Measurements from ENCODE around the gene TLCD3B. TPM values are rescaled to one million over a fixed set of nuclear protein-coding genes. Genes with fewer than 3 reads are reported as not detected.

The TLCD3B gene
- total and polyA plus RNA-seq, 2 experiments from 2014 or later: 0.13 TPM; not detected in 1

DNA sequence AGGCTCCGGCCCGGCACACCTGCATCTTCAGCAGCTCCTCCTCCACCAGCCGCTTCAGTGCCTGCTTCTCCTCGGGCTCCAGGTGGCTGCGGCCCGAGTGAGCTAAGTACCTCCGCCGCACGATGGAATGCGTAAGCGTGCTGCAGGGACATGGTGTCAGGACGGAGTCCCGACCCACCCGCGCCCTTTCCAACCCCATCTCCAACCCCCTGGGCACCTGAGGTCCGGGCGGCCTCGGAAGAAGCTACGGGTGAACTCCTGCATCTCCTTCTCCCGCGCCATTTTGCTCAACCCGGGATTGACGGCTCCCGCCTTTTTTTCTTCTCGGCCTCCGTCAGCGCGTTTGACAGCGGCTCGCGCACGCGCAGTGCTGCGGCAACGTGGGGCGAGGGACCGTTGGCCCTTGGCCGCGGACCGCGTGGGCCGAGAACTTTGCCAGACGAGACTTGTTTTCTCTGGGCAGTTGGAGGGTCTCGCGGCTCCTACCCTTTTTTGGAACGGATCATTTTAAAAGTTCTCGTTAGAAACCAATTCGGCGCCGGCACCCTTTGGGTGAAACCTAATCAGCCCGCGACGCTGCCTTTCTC lies 35.7 kb downstream of the TLCD3B start, which contains the start of gene HIRIP3:
HIRIP3 (minus strand) TSS at position 294 of the 587 bp plus-strand sequence; CDS start at position 282, 12 bp downstream.
- in situ Hi-C loops (cut with MboI): no loop called here
- H3K4me3 ChIP-seq: peak within 1 kb of the TSS; percentile 91
- TF ChIP-seq EZH2phosphoT487 (IDR thresholded peaks at IDR 0.05; ENCODE audit: insufficient read depth, low read depth) (no peak), EZH2 (IDR thresholded peaks at IDR 0.05; ENCODE audit: insufficient read depth, poor library complexity, severe bottlenecking) (no peak)
- no peaks in the 10 kb centered on the region for H3K9me3 ChIP-seq (ENCODE audit: low read depth)
- 0 to 1% methylated on average over 40 to 53 of the region's 53 CpGs for WGBS, 2 experiments (ENCODE audit: low coverage in 1 of 2, low lambda C conversion rate in 2 of 2, missing lambda C conversion rate in 2 of 2)
- H4K20me1 ChIP-seq (ENCODE audit: insufficient read depth): no peaks in the 10 kb centered on the region
- DNase-seq: peak; percentile 91
- H3K9me2 ChIP-seq (ENCODE audit: insufficient read depth): no peaks in the 10 kb centered on the region
- peak within 1 kb of the TSS; percentile 86 for H3K9ac ChIP-seq
- H3F3A ChIP-seq (ENCODE audit: insufficient read depth): peaks cover 16% of the 10 kb centered on the region
- H3K36me3 ChIP-seq (ENCODE audit: low read depth): peaks cover 4% of the 10 kb centered on the region; the same call in 1 of the 2 replicates
- H2AFZ ChIP-seq: peak within 1 kb of the TSS; percentile 95
- peaks cover 15% of the 10 kb centered on the region for H3K4me1 ChIP-seq (ENCODE audit: insufficient read depth)
- peaks cover 19% of the 10 kb centered on the region for H3K79me2 ChIP-seq (ENCODE audit: insufficient read depth)
- peak within 1 kb of the TSS; percentile 89 for H3K4me2 ChIP-seq (ENCODE audit: unreplicated experiment)
- H3K27ac ChIP-seq: peak within 1 kb of the TSS; percentile 81
- H3K27me3 ChIP-seq (replicated peaks; ENCODE audit: insufficient read depth): no peaks in the 10 kb centered on the region

DNA sequence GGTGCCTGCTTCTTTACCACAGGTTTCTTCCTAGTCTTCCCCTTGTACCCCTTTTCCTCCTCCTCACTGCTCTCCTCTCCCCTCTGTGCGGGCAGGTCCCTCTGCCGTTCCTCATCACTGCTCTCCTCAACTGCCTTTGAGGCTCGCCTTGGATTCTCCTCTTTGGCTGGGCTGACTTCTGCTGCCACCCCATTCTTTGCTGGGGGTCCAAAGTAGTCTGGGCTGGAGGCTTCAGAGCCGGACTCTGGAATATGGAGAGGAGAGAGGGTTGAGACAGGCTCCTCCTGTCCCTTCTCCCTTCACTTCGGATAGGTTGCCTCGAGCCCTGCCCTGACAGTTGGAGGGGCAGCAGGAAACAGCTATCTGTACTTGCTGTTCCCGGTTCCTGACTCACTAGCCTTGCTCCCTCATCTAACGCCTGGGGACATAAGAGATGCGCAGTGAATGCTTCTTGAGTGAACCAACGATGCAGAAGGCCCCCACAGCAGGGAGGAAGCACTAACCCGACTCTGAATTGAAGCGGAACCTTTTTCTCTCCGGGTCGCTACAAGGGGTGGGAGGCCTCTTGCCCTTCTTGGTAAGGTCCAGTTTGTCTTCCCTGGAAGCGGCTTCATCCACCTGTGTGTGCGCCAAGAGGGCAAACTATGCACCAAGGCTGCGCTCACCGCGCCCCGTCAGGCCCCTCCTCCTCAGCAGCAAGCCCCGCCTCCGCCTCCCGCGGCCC lies 36.3 kb downstream of the TLCD3B start:
- Histone ChIP-seq H3F3A (ENCODE audit: insufficient read depth) (peaks cover 20% of the 10 kb centered on the region), H3K4me2 (ENCODE audit: unreplicated experiment) (peak overlapping the region; percentile 89), H3K4me1 (ENCODE audit: insufficient read depth) (peaks cover 15% of the 10 kb centered on the region), H3K9me3 (ENCODE audit: low read depth) (no peaks in the 10 kb centered on the region), H2AFZ (peak overlapping the region; percentile 95), H3K4me3 (peak overlapping the region; percentile 91), H3K36me3 (ENCODE audit: low read depth) (peaks cover 4% of the 10 kb centered on the region; the same call in 1 of the 2 replicates), H3K27ac (peak overlapping the region; percentile 81), H3K9me2 (ENCODE audit: insufficient read depth) (no peaks in the 10 kb centered on the region), H3K79me2 (ENCODE audit: insufficient read depth) (peaks cover 19% of the 10 kb centered on the region), H3K27me3 (replicated peaks; ENCODE audit: insufficient read depth) (no peaks in the 10 kb centered on the region), H3K9ac (peak overlapping the region; percentile 86), H4K20me1 (ENCODE audit: insufficient read depth) (no peaks in the 10 kb centered on the region)
- DNase-seq: peak; percentile 90
- TF ChIP-seq EZH2phosphoT487 (IDR thresholded peaks at IDR 0.05; ENCODE audit: insufficient read depth, low read depth): no peak
- 3 to 4% methylated on average over 21 to 24 of the region's 24 CpGs for WGBS, 2 experiments (ENCODE audit: low coverage in 1 of 2, low lambda C conversion rate in 2 of 2, missing lambda C conversion rate in 2 of 2)
- in situ Hi-C loops (cut with MboI): no loop called here

GRCh38 chr16:29993903-29994599 lies 37.0 kb downstream of the TLCD3B start:
- peaks cover 4% of the 10 kb centered on the region; the same call in 1 of the 2 replicates for H3K36me3 ChIP-seq (ENCODE audit: low read depth)
- peak overlapping the region; percentile 91 for H3K4me3 ChIP-seq
- H3K27me3 ChIP-seq (replicated peaks; ENCODE audit: insufficient read depth): no peaks in the 10 kb centered on the region
- no peaks in the 10 kb centered on the region for H4K20me1 ChIP-seq (ENCODE audit: insufficient read depth)
- TF ChIP-seq EZH2 (IDR thresholded peaks at IDR 0.05; ENCODE audit: insufficient read depth, poor library complexity, severe bottlenecking) (no peak), EZH2phosphoT487 (IDR thresholded peaks at IDR 0.05; ENCODE audit: insufficient read depth, low read depth) (no peak)
- 0 out of 2 replicates have a peak overlapping the region, but pooled peaks have one; percentile 95 for H2AFZ ChIP-seq
- H3K9me2 ChIP-seq (ENCODE audit: insufficient read depth): no peaks in the 10 kb centered on the region
- H3F3A ChIP-seq (ENCODE audit: insufficient read depth): peaks cover 21% of the 10 kb centered on the region
- H3K27ac ChIP-seq: peak overlapping the region; percentile 81
- no peak for DNase-seq
- H3K4me1 ChIP-seq (ENCODE audit: insufficient read depth): peaks cover 15% of the 10 kb centered on the region
- 88 to 89% methylated on average over 9 of the region's 9 CpGs for WGBS, 2 experiments (ENCODE audit: low coverage in 1 of 2, low lambda C conversion rate in 2 of 2, missing lambda C conversion rate in 2 of 2)
- peak overlapping the region; percentile 89 for H3K4me2 ChIP-seq (ENCODE audit: unreplicated experiment)
- peak overlapping the region; percentile 86 for H3K9ac ChIP-seq
- H3K79me2 ChIP-seq (ENCODE audit: insufficient read depth): peaks cover 19% of the 10 kb centered on the region
- H3K9me3 ChIP-seq (ENCODE audit: low read depth): no peaks in the 10 kb centered on the region
- in situ Hi-C loops (cut with MboI): no loop called here

DNA sequence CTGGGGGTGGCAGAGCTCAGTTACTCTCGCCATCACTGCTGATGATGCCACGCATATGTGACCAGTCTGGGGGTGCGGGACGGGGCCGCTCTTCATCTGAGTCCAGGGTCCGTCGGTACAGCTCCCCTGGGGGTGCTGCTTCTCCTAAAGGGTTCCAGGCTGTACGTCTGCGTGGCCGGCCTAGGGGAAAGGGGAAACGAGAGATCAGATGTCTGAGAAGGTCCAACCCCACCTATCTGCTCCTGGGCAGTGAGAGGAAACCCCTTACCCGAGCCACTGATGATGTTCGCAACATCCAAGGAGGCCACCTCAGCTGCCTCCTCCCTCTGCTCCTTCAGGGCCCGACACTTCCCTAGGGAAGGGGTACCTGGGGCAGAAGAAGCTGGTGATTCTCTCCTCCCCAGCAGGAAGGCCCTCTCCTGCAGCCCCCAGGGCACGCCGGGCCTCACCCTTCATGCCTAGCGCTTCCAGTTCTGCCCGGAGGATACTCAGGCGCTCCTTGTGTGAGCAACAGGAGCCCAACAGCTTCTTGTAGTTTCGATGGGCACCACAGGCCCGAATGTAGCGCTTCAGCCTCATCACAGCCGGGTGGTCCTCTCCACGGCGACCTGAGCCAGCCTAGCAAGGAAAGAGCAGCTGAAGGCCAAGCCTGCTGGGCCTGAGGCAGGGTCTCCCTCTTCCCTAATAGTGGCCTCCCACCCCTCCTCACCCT lies 37.7 kb downstream of the TLCD3B start:
- Histone ChIP-seq H3K9me2 (ENCODE audit: insufficient read depth) (no peaks in the 10 kb centered on the region), H3K9me3 (ENCODE audit: low read depth) (no peaks in the 10 kb centered on the region), H3K27me3 (replicated peaks; ENCODE audit: insufficient read depth) (no peaks in the 10 kb centered on the region), H4K20me1 (ENCODE audit: insufficient read depth) (no peaks in the 10 kb centered on the region), H3K4me3 (no peak overlapping the region), H3K27ac (no peak overlapping the region), H3K4me2 (ENCODE audit: unreplicated experiment) (no peak overlapping the region), H3K4me1 (ENCODE audit: insufficient read depth) (peaks cover 15% of the 10 kb centered on the region), H2AFZ (no peak overlapping the region), H3K9ac (no peak overlapping the region), H3F3A (ENCODE audit: insufficient read depth) (peaks cover 21% of the 10 kb centered on the region), H3K79me2 (ENCODE audit: insufficient read depth) (peaks cover 19% of the 10 kb centered on the region), H3K36me3 (ENCODE audit: low read depth) (peaks cover 4% of the 10 kb centered on the region; the same call in 1 of the 2 replicates)
- in situ Hi-C loops (cut with MboI): no loop called here
- WGBS, 2 experiments (ENCODE audit: low coverage in 1 of 2, low lambda C conversion rate in 2 of 2, missing lambda C conversion rate in 2 of 2): 91 to 93% methylated on average over 25 of the region's 25 CpGs
- TF ChIP-seq EZH2phosphoT487 (IDR thresholded peaks at IDR 0.05; ENCODE audit: insufficient read depth, low read depth) (no peak), EZH2 (IDR thresholded peaks at IDR 0.05; ENCODE audit: insufficient read depth, poor library complexity, severe bottlenecking) (no peak)
- no peak for DNase-seq

All from GM23248 (cell line).